GM23248 (cell line): Measurements from ENCODE around the gene ZBTB7C. TPM values are rescaled to one million over a fixed set of nuclear protein-coding genes. Genes with fewer than 3 reads are reported as not detected.

Source experiments
- DNase-seq: peaks from one replicate; pipeline ENCODE4 v3.0.0-alpha.2; 2015
- H2AFZ ChIP-seq: fragments of 200-600 bp; sonication (generic); 2 replicates; pipeline ENCODE4 v1.6.1; 2016; ENCODE audit warnings: antibody characterized with exemption
- H3F3A ChIP-seq: fragments of 200-600 bp; sonication (generic); 2 replicates; pipeline ENCODE4 v1.6.1; 2016; ENCODE audit warnings: mild to moderate bottlenecking, antibody characterized with exemption, mixed run types; ENCODE audit not compliant: insufficient read depth
- H3K27ac ChIP-seq: fragments of 200-600 bp; sonication (generic); 2 replicates; pipeline ENCODE4 v1.5.1; 2016; ENCODE audit warnings: mild to moderate bottlenecking
- H3K27me3 ChIP-seq: fragments of 200-600 bp; sonication (generic); replicated peaks from 2 replicates; pipeline ENCODE4 v1.6.1; 2016; ENCODE audit warnings: mild to moderate bottlenecking; ENCODE audit not compliant: insufficient read depth
- H3K36me3 ChIP-seq: fragments of 200-600 bp; sonication (generic); 2 replicates; pipeline ENCODE4 v1.6.1; 2016; ENCODE audit warnings: low read depth, mild to moderate bottlenecking
- H3K4me1 ChIP-seq: fragments of 200-600 bp; sonication (generic); 2 replicates; pipeline ENCODE4 v1.6.1; 2016; ENCODE audit warnings: mild to moderate bottlenecking; ENCODE audit not compliant: insufficient read depth
- H3K4me2 ChIP-seq: fragments of 200-600 bp; sonication (generic); one replicate; pipeline ENCODE4 v1.6.1; 2016; ENCODE audit warnings: mild to moderate bottlenecking; ENCODE audit not compliant: unreplicated experiment
- H3K4me3 ChIP-seq: fragments of 200-600 bp; sonication (generic); 2 replicates; pipeline ENCODE4 v1.5.1; 2016; ENCODE audit warnings: mild to moderate bottlenecking
- H3K79me2 ChIP-seq: fragments of 200-600 bp; sonication (generic); 2 replicates; pipeline ENCODE4 v1.6.1; 2016; ENCODE audit warnings: mild to moderate bottlenecking; ENCODE audit not compliant: insufficient read depth
- H3K9ac ChIP-seq: fragments of 200-600 bp; sonication (generic); 2 replicates; pipeline ENCODE4 v1.6.1; 2016; ENCODE audit warnings: mild to moderate bottlenecking
- H3K9me2 ChIP-seq: fragments of 200-600 bp; sonication (generic); 2 replicates; pipeline ENCODE4 v1.6.1; 2016; ENCODE audit warnings: mixed run types, mild to moderate bottlenecking, moderate library complexity; ENCODE audit not compliant: insufficient read depth
- H3K9me3 ChIP-seq: fragments of 200-600 bp; sonication (generic); one replicate; pipeline ENCODE4 v1.6.1; 2017; ENCODE audit warnings: low read depth
- H4K20me1 ChIP-seq: fragments of 200-600 bp; sonication (generic); 2 replicates; pipeline ENCODE4 v1.6.0; 2016; ENCODE audit not compliant: insufficient read depth
- EZH2 ChIP-seq: fragments of 200-600 bp; sonication (generic); IDR thresholded peaks from 2 replicates; pipeline ENCODE4 v1.6.1; 2018; ENCODE audit warnings: antibody characterized with exemption, mild to moderate bottlenecking; ENCODE audit not compliant: insufficient read depth, poor library complexity, severe bottlenecking
- EZH2phosphoT487 ChIP-seq: fragments of 200-600 bp; sonication (generic); IDR thresholded peaks from 2 replicates; pipeline ENCODE4 v1.6.1; 2018; ENCODE audit warnings: antibody characterized with exemption, moderate library complexity, mild to moderate bottlenecking, low read depth; ENCODE audit not compliant: insufficient read depth
- WGBS, 2 experiments: methylation state at CpG; one replicate each; pipeline ENCODE4 v1.1.6; 2015 to 2017; ENCODE audit warnings: low lambda C conversion rate in 2 of 2, low coverage in 1 of 2; ENCODE audit errors: missing lambda C conversion rate in 2 of 2; 5-methylcytosine and 5-hydroxymethylcytosine counted together
- in situ Hi-C: fragments of 300-500 bp; cut with MboI; formaldehyde crosslinking; loops from 2 replicates; pipeline ENCODE4 v1.15.0; 2020
- polyA plus RNA-seq: library from polyadenylated mRNA; unstranded; fragments of >200 nt; fragmentation: Nextera tagmentation; extraction: Ambion mirVana; gene quantifications from 2 replicates; pipeline ENCODE4 v1.2.1, GENCODE V29; 2016
- total RNA-seq: library from RNA; depleted of rRNA; stranded (reverse); fragments of >200 nt; shearing (Covaris generic); gene quantifications from 2 replicates; pipeline ENCODE4 v1.2.3, GENCODE V29; 2014

The ZBTB7C gene
- total and polyA plus RNA-seq, 2 experiments from 2014 or later = not detected

- no peak overlapping the region for H3K27ac ChIP-seq
- in situ Hi-C loops = no loop called here
- TF ChIP-seq EZH2phosphoT487 = no peak
These were observed 329.3 kb downstream of the ZBTB7C start for GRCh38 chr18:48079885-48080284.

GRCh38 chr18:48078448-48078847 lies 330.7 kb downstream of the ZBTB7C start:
- Histone ChIP-seq H3K27me3 (no peaks in the 10 kb centered on the region; the same call in 1 of the 2 replicates), H3K79me2 (no peaks in the 10 kb centered on the region), H3K4me2 (no peak overlapping the region), H2AFZ (no peak overlapping the region), H3K4me1 (no peaks in the 10 kb centered on the region), H3K27ac (no peak overlapping the region), H3K9me3 (no peaks in the 10 kb centered on the region), H3K9ac (no peak overlapping the region), H4K20me1 (no peaks in the 10 kb centered on the region), H3K9me2 (no peaks in the 10 kb centered on the region), H3K4me3 (no peak overlapping the region), H3K36me3 (no peaks in the 10 kb centered on the region), H3F3A (no peaks in the 10 kb centered on the region)
- in situ Hi-C loops = no loop called here
- DNase-seq = no peak
- 69 to 73% methylated on average over 4 of the region's 4 CpGs for WGBS, 2 experiments
- TF ChIP-seq EZH2 = no peak
- TF ChIP-seq EZH2phosphoT487 = no peak

More at GRCh38 chr18:48079885-48080284, 329.3 kb downstream of the ZBTB7C start:
- Histone ChIP-seq H3K27me3 (no peaks in the 10 kb centered on the region; the same call in 1 of the 2 replicates), H3K9ac (no peak overlapping the region), H3F3A (no peaks in the 10 kb centered on the region), H3K9me3 (no peaks in the 10 kb centered on the region), H3K36me3 (no peaks in the 10 kb centered on the region), H3K4me3 (no peak overlapping the region), H3K9me2 (no peaks in the 10 kb centered on the region), H2AFZ (no peak overlapping the region), H3K79me2 (no peaks in the 10 kb centered on the region), H3K4me2 (no peak overlapping the region), H3K4me1 (no peaks in the 10 kb centered on the region), H4K20me1 (no peaks in the 10 kb centered on the region)
- no peak for DNase-seq
- 41 to 53% methylated on average over 5 of the region's 5 CpGs for WGBS, 2 experiments

DNA sequence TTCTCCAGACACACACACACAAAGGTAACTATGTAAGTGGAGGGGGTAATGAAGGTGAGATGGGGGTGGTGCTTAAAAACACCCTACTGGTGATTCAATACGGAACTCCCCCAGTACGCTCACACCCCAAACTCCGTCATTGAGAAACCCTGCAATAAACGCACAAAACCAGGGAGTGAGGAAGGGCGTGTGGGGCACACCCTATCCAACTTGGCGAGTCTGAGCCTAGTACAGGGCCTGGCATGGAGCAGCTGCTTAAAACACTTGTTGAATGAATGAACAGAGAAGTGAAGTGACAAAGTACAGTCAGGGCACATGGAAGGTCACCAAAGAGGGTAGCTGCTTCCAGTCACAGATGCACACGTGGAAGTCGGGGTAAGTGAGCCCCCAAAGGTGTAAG lies 331.9 kb downstream of the ZBTB7C start:
- Histone ChIP-seq H3F3A (no peaks in the 10 kb centered on the region), H3K79me2 (no peaks in the 10 kb centered on the region), H3K9me3 (no peaks in the 10 kb centered on the region), H3K27me3 (no peaks in the 10 kb centered on the region; the same call in 1 of the 2 replicates), H2AFZ (no peak overlapping the region), H3K4me1 (peaks cover 10% of the 10 kb centered on the region), H3K4me2 (no peak overlapping the region), H3K9me2 (no peaks in the 10 kb centered on the region), H4K20me1 (no peaks in the 10 kb centered on the region), H3K4me3 (no peak overlapping the region), H3K36me3 (no peaks in the 10 kb centered on the region), H3K9ac (no peak overlapping the region), H3K27ac (no peak overlapping the region)
- no peak for DNase-seq
- WGBS, 2 experiments = 71 to 73% methylated on average over 8 of the region's 8 CpGs
- no peak for TF ChIP-seq EZH2phosphoT487
- no peak for TF ChIP-seq EZH2
- in situ Hi-C loops = no loop called here

DNA sequence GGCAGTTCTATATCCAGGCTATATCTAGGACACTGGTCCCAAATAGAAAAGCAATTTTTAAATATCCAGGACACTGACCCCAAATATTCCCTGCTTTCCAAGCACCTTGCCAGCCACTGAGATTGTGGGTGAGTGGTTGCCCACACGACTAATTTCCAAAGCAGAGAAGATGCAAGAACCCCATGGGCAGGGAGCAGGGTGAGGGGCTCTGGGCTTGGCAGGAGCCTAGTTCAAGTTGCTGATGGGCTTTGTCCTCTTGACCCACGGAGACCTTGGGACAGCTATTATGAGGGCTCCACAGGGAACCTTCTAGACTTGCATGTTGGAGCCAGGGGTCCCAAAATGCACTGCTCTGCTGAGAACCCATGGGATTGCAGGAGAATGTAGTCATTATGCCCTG lies 332.7 kb downstream of the ZBTB7C start:
- Histone ChIP-seq H3K27ac (no peak overlapping the region), H3K9me3 (no peaks in the 10 kb centered on the region), H3K9me2 (no peaks in the 10 kb centered on the region), H3K79me2 (no peaks in the 10 kb centered on the region), H3K4me2 (no peak overlapping the region), H4K20me1 (no peaks in the 10 kb centered on the region), H3K4me1 (peaks cover 10% of the 10 kb centered on the region), H3F3A (no peaks in the 10 kb centered on the region), H2AFZ (no peak overlapping the region), H3K4me3 (no peak overlapping the region), H3K36me3 (no peaks in the 10 kb centered on the region), H3K27me3 (no peaks in the 10 kb centered on the region; the same call in 1 of the 2 replicates), H3K9ac (no peak overlapping the region)
- in situ Hi-C loops = no loop called here
- WGBS, 2 experiments = 41 to 53% methylated on average over 2 of the region's 2 CpGs
- no peak for DNase-seq
- TF ChIP-seq EZH2phosphoT487 = no peak
- no peak for TF ChIP-seq EZH2

DNA sequence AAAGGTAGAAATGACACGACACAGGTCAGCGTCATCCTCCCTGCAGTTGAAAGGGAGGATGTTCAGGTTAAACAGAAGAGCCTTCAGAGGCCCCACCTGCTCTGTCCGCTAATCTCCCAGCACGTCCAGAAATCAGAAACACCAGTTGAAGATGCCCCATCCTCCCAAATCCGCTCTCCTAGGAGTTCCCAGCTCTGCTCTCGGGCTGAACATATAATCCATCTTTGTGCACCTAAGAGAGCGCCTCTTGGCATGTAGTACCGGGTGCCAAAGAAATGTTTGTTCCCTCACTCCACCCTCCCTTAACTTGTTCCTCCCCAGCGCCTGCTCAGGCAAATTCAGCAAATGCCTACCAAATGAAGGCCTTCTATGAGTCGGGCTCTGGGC lies 333.5 kb downstream of the ZBTB7C start:
- no peaks in the 10 kb centered on the region for H3K9me3 ChIP-seq
- no peaks in the 10 kb centered on the region for H3K79me2 ChIP-seq
- DNase-seq = no peak
- in situ Hi-C loops = no loop called here
- H2AFZ ChIP-seq = no peak overlapping the region
- 68 to 74% methylated on average over 10 of the region's 10 CpGs for WGBS, 2 experiments
- H3K27me3 ChIP-seq = no peaks in the 10 kb centered on the region; the same call in 1 of the 2 replicates
- H3K9me2 ChIP-seq = no peaks in the 10 kb centered on the region
- TF ChIP-seq EZH2 (no peak), EZH2phosphoT487 (no peak)
- no peak overlapping the region for H3K27ac ChIP-seq
- no peaks in the 10 kb centered on the region for H3K36me3 ChIP-seq
- H3K4me1 ChIP-seq = peaks cover 10% of the 10 kb centered on the region
- no peaks in the 10 kb centered on the region for H4K20me1 ChIP-seq
- H3F3A ChIP-seq = no peaks in the 10 kb centered on the region
- no peak overlapping the region for H3K4me2 ChIP-seq
- H3K4me3 ChIP-seq = no peak overlapping the region
- no peak overlapping the region for H3K9ac ChIP-seq
